IPS-NIHi11 (cell line): Measurements from ENCODE around the gene LRP6.

Experiments used
- DNase-seq: peaks from one replicate; pipeline ENCODE4 v3.0.0; 2012; ENCODE audit warnings: mixed read lengths, low spot score

LRP6 gene

DNA sequence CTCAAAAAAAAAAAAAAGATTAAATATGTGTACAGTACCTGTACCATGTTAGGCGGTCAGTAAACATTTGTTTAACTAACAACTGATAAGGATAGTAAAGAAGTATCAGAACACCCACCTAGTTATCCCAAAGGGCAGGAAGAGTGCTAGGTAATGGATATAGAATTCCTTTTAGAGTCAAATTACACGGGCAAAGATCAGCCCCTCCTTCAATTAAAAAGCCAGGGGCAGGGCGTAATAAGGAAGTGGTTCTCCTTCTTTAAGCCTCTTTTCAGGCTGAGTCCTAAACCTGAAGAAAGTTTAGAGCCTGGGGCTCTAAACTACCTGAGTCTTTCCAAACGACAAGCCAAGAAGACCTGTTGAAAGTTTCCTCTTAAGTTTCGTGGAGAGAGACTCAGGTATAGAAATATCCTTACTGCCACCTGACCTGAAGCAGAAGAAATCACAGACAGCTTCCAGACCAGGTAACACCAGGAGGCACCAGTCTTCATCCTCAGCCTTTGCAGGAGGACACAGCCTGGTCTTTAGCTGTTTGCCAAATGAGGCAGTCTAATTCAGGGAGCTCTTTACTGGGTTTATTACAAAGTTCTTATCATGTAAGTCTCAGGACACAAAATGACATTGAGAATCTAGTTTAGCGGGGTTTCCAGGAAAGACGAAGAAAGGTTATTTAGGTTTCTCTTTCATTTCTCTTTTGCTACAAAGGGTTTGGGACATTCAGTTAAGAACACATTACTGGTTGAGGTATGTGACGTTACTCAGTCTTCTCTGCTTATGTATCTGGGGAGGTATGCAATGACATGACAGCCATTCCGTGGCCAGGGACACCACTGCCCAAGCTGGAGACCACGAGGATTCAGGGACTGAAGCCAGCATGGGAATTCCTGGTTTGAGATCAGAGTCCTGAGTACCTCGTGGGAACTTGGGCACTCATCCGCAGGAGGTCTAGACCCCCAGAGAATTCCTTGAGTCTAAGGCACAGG is 195.9 kb downstream of the LRP6 start, which contains the start of gene BCL2L14:
TSS of gene BCL2L14 (plus strand) at position 266 of the 983 bp plus-strand sequence. CDS start 8,367 bp downstream, outside the sequence.
- DNase-seq = no peak

DNA sequence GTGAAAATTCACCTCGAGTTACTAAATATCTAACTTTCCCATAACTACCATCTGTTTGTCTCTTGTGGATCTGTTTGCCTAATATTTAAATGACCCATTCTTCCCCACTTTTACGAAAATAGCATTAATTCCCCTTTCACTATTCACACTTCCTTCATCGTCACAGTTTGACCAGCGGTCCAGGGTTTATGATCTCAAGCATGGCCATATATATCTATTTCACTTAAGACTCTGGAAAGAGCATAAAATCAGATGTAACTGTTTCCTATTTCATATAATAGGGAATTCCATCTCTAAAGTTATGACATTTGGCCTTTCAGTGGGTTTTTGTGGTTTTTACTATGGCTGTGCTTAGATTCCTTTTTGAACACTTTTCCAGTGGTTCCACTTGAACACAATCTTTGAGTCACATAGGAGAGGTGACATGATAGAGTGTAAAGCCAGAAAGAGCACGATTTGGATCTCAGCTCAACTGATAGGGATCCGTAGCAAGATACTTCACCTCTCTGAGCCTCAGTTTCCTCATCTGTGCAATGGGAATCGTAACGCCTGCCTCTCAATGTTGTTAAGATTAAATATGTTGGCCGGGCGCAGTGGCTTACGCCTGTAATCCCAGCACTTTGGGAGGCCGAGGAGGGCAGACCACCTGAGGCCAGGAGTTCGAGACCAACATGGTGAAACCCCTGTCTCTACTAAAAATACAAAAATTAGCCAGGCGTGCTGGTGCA is 196.9 kb downstream of the LRP6 start:
- no peak for DNase-seq

DNA sequence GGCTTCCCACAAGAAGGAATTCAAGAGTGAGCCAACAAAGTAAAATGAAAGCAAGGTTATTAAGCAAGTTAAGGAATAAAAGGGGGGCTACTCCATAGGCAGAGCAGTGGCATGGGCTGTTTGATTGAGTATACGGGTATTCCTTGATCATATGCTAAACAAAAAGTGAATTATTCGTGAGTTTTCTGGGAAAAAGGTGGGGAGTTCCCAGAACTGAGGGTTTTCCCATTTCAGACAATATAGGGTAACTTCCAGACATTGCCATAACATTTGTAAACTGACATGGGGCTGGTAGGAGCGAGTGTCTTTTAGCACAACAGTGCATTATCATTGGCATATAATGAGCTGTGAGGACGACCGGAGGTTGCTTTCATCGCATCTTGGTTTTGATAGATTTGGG is 198.1 kb downstream of the LRP6 start:
- DNase-seq = no peak
